Osteoblast (primary cell): ENCODE data around the gene DPM3. TPM values are rescaled to one million over a fixed set of nuclear protein-coding genes. Genes with fewer than 3 reads are reported as not detected.
"Not testable (repeated sequence)": the region's sequence is repeated elsewhere in the genome, so short reads cannot be mapped to it uniquely, and the experiment has no call there.

Experiments used
- DNase-seq: peaks from one replicate; pipeline ENCODE4 v3.0.0; 2011; ENCODE audit warnings: low spot score, mixed read lengths; ENCODE audit not compliant: insufficient read length; ENCODE audit errors: missing footprints
- H2AFZ ChIP-seq: 2 replicates; pipeline ENCODE4 v1.6.0; 2011; ENCODE audit warnings: mild to moderate bottlenecking, low read length
- H3K27ac ChIP-seq: 2 replicates; pipeline ENCODE4 v1.5.1; 2011; ENCODE audit warnings: mild to moderate bottlenecking, low read depth, low read length, moderate library complexity
- H3K27me3 ChIP-seq: 2 replicates; pipeline ENCODE4 v1.6.0; 2012; ENCODE audit warnings: mild to moderate bottlenecking, control low read depth, inconsistent platforms, low read length, moderate library complexity; ENCODE audit not compliant: insufficient read depth
- H3K36me3 ChIP-seq: 2 replicates; pipeline ENCODE4 v1.5.1; 2011; ENCODE audit warnings: mild to moderate bottlenecking, low read length, control low read depth, moderate library complexity; ENCODE audit not compliant: insufficient read depth
- H3K4me1 ChIP-seq: 2 replicates; pipeline ENCODE4 v1.5.1; 2011; ENCODE audit warnings: mild to moderate bottlenecking, low read length, control low read depth, moderate library complexity; ENCODE audit not compliant: insufficient read depth
- H3K4me2 ChIP-seq: 2 replicates; pipeline ENCODE4 v1.6.0; 2011; ENCODE audit warnings: mild to moderate bottlenecking, low read length; ENCODE audit not compliant: insufficient read depth
- H3K4me3 ChIP-seq: fragments of 200-600 bp; sonication (generic); 3 replicates; pipeline ENCODE4 v1.5.1; 2012; ENCODE audit warnings: mild to moderate bottlenecking, low read length, inconsistent platforms; ENCODE audit not compliant: insufficient read depth
- H3K79me2 ChIP-seq: 2 replicates; pipeline ENCODE4 v1.6.0; 2012; ENCODE audit warnings: mild to moderate bottlenecking, low read length, control low read depth, inconsistent platforms; ENCODE audit not compliant: insufficient read depth
- H3K9me3 ChIP-seq: 2 replicates; pipeline ENCODE4 v1.5.1; 2011; ENCODE audit warnings: low read depth, low read length, control low read depth
- H4K20me1 ChIP-seq: 2 replicates; pipeline ENCODE4 v1.6.0; 2012; ENCODE audit warnings: mild to moderate bottlenecking, low read length, control low read depth; ENCODE audit not compliant: insufficient read depth
- CTCF ChIP-seq: IDR thresholded peaks from 2 replicates; pipeline ENCODE4 v1.5.1; 2011; ENCODE audit warnings: mild to moderate bottlenecking, low read depth, low read length, moderate library complexity; ENCODE audit errors: extremely low read depth
- total RNA-seq: library from RNA; depleted of rRNA; stranded (reverse); fragments of >200 nt; gene quantifications from 2 replicates; pipeline ENCODE4 v1.2.3, GENCODE V29; 2012

The DPM3 gene
- total RNA-seq, 1 donor: 34.4 TPM

- Histone ChIP-seq H3K36me3 (no peaks in the 10 kb centered on the region), H4K20me1 (no peaks in the 10 kb centered on the region), H3K4me3 (no peak overlapping the region), H3K4me1 (peaks cover 5% of the 10 kb centered on the region), H3K79me2 (no peaks in the 10 kb centered on the region), H3K4me2 (no peak overlapping the region), H3K27me3 (peaks cover 49% of the 10 kb centered on the region), H2AFZ (no peak overlapping the region), H3K27ac (no peak overlapping the region), H3K9me3 (no peaks in the 10 kb centered on the region)
- no peak for TF ChIP-seq CTCF
- DNase-seq: no peak
These were observed 18.0 kb downstream of the DPM3 start for GRCh38 chr1:155122308-155122707.

GRCh38 chr1:155121249-155121648 lies 19.1 kb downstream of the DPM3 start:
- no peak overlapping the region for H3K4me2 ChIP-seq
- H3K9me3 ChIP-seq: no peaks in the 10 kb centered on the region
- H3K4me3 ChIP-seq: no peak overlapping the region
- no peak for DNase-seq
- TF ChIP-seq CTCF: no peak
- H3K4me1 ChIP-seq: no peaks in the 10 kb centered on the region
- no peaks in the 10 kb centered on the region for H3K79me2 ChIP-seq
- H2AFZ ChIP-seq: no peak overlapping the region
- no peaks in the 10 kb centered on the region for H3K36me3 ChIP-seq
- H3K27ac ChIP-seq: no peak overlapping the region
- no peaks in the 10 kb centered on the region for H4K20me1 ChIP-seq
- H3K27me3 ChIP-seq: peaks cover 38% of the 10 kb centered on the region

GRCh38 chr1:155120253-155120652 lies 20.1 kb downstream of the DPM3 start:
- Histone ChIP-seq H3K4me1 (no peaks in the 10 kb centered on the region), H3K27ac (no peak overlapping the region), H3K79me2 (no peaks in the 10 kb centered on the region), H3K36me3 (no peaks in the 10 kb centered on the region), H3K9me3 (no peaks in the 10 kb centered on the region), H4K20me1 (no peaks in the 10 kb centered on the region), H3K4me2 (no peak overlapping the region), H3K27me3 (peaks cover 28% of the 10 kb centered on the region), H3K4me3 (no peak overlapping the region), H2AFZ (no peak overlapping the region)
- no peak for TF ChIP-seq CTCF
- no peak for DNase-seq

GRCh38 chr1:155118090-155118489 lies 22.2 kb downstream of the DPM3 start:
- not testable (repeated sequence) for H3K36me3 ChIP-seq, H3K4me1 ChIP-seq, H3K79me2 ChIP-seq, H3K4me3 ChIP-seq, H2AFZ ChIP-seq, H3K9me3 ChIP-seq, H4K20me1 ChIP-seq, H3K27ac ChIP-seq, H3K4me2 ChIP-seq, DNase-seq
- peaks cover 16% of the 10 kb centered on the region for H3K27me3 ChIP-seq
